Naive B cell (primary cell): ENCODE data around the gene SMOC1. TPM values are rescaled to one million over a fixed set of nuclear protein-coding genes. Genes with fewer than 3 reads are reported as not detected.

ENCODE experiments used
- ATAC-seq, 2 donors: fragments of 150-1000 bp; cut with Tn5 transposase; 2 replicates each; pipeline ENCODE4 v1.10.0; 2021; ENCODE audit warnings: low read depth in 2 of 2, mild to moderate bottlenecking in 2 of 2, moderate library complexity in 2 of 2
- DNase-seq: peaks from one replicate; pipeline ENCODE4 v3.0.0; 2022
- H3K27ac Mint-ChIP-seq, 6 donors: one replicate each; pipeline ENCODE4 v1.8.0; 2020 to 2022; ENCODE audit warnings: mild to moderate bottlenecking in 6 of 6, mixed read lengths in 6 of 6, moderate library complexity in 5 of 6, inconsistent platforms in 2 of 6
- H3K27me3 Mint-ChIP-seq, 3 donors: one replicate each; pipeline ENCODE4 v1.8.0; 2021 to 2022; ENCODE audit warnings: mixed read lengths in 3 of 3, mild to moderate bottlenecking in 1 of 3
- H3K36me3 Mint-ChIP-seq, 2 donors: one replicate each; pipeline ENCODE4 v1.8.0; 2020 to 2022; ENCODE audit warnings: mixed read lengths in 2 of 2, inconsistent platforms in 1 of 2, mild to moderate bottlenecking in 1 of 2
- H3K4me1 Mint-ChIP-seq, 3 donors: one replicate each; pipeline ENCODE4 v1.8.0; 2020 to 2022; ENCODE audit warnings: mixed read lengths in 3 of 3, inconsistent platforms in 1 of 3, mild to moderate bottlenecking in 1 of 3, moderate library complexity in 1 of 3
- H3K4me3 Mint-ChIP-seq, 8 donors: one replicate each; pipeline ENCODE4 v1.8.0; 2020 to 2022; ENCODE audit warnings: mild to moderate bottlenecking in 8 of 8, mixed read lengths in 8 of 8, moderate library complexity in 8 of 8, inconsistent platforms in 2 of 8
- H3K9me3 Mint-ChIP-seq, 7 donors: one replicate each; pipeline ENCODE4 v1.8.0; 2020 to 2022; ENCODE audit warnings: mixed read lengths in 7 of 7, mild to moderate bottlenecking in 5 of 7, inconsistent platforms in 2 of 7, moderate library complexity in 1 of 7
- polyA plus RNA-seq, 6 donors: library from polyadenylated mRNA; unstranded; fragments of 300-500 nt; fragmentation: Illumina TruSeq; gene quantifications; one replicate each; pipeline ENCODE4 v1.2.3, GENCODE V29; 2021; ENCODE audit warnings: low read depth in 6 of 6

SMOC1 gene
- polyA plus RNA-seq, 6 donors from 2014 or later = not detected

GRCh38 chr14:70006699-70007098, 127.5 kb downstream of the SMOC1 start:
- Mint-ChIP-seq H3K9me3 (no peaks in the 10 kb centered on the region), H3K27me3 (peaks cover 0 to 14% (median 3%) of the 10 kb centered on the region in 3 donors), H3K27ac (no peak overlapping the region), H3K36me3 (no peaks in the 10 kb centered on the region), H3K4me3 (no peak overlapping the region), H3K4me1 (peaks cover 0 to 3% (median 0%) of the 10 kb centered on the region in 3 donors)
- DNase-seq = no peak
- no peak for ATAC-seq

DNA sequence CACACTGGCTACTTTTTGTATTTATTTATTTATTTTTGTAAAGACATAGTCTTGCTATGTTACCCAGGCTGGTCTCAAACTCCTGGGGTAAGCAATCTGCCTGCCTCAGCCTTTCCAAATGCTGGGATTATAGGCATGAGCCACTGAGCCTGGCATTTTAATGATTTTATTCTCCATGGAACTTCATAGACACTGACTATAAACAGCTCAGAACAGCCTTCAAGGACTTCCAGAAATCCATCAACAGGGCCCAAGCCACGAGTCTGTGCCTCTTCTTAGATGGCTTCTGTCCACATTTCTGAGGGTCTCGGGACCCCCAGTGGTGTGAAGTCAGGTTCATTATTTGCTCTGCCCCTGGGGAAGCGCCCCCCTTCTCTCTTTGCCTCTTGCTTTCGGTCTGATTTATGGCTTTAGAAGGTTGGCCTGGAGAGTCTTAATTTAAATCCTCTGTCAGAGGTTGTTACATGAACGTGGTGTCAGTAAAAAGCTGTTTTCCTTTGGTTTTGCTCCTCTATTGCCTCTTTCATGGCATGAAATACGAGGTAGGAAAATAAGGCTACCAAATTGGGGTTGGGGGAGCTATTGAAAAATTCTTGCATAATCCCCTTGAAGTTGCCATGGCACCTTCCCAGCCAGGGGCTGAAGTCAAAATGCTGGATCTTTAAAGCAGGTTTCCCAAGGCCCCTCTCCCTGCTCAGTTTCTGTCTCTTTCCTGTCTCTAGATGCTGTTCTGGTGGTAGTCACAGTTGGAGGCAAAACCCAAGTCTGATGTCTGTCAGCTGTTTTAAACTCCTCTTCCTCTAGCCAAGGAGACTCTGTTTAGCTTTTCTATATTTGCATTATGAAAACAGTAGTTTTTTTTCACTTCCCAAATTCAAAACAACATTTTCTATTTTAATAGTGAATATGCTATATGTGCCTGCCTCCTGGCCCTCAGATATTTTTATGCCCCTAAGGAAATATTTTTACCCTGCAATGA, 129.4 kb downstream of the SMOC1 start:
- Mint-ChIP-seq H3K36me3 (no peaks in the 10 kb centered on the region), H3K27ac (peak overlapping the region in 2 of 6 donors; percentile 10 to 73), H3K27me3 (peaks cover 0 to 11% (median 8%) of the 10 kb centered on the region in 3 donors), H3K4me1 (peaks cover 0 to 3% (median 0%) of the 10 kb centered on the region in 3 donors), H3K9me3 (no peaks in the 10 kb centered on the region), H3K4me3 (no peak overlapping the region)
- DNase-seq (no peak), ATAC-seq (no peak)

GRCh38 chr14:70009961-70010360, 130.7 kb downstream of the SMOC1 start:
- Mint-ChIP-seq H3K4me1 (peaks cover 0 to 3% (median 0%) of the 10 kb centered on the region in 3 donors), H3K4me3 (no peak overlapping the region)

DNA sequence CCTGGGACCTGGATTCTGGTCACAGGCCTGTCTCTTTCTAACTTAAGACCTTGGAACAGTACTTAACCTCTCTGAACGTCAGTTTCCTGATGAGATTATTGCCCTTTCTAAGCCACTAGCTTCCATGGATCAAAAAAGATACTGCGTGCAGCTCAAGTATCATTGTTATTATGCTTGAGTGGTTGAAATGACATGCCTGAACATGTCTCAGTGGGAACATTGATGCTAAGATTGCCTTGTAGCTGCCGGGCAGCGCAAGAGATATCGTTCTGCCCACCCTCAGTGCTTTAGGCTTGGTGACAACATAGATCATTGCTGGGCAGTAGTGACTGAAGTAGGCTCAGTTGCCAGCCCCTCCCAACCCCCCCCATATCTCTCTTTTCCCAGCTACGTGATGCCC, 131.9 kb downstream of the SMOC1 start:
- DNase-seq = no peak
- H3K4me3 Mint-ChIP-seq = no peak overlapping the region
- no peak overlapping the region for H3K27ac Mint-ChIP-seq
- no peaks in the 10 kb centered on the region for H3K9me3 Mint-ChIP-seq
- H3K27me3 Mint-ChIP-seq = peaks cover 0 to 22% (median 4%) of the 10 kb centered on the region in 3 donors
- no peak for ATAC-seq
- peaks cover 0 to 3% (median 0%) of the 10 kb centered on the region in 3 donors for H3K4me1 Mint-ChIP-seq
- H3K36me3 Mint-ChIP-seq = peaks cover 0 to 7% of the 10 kb centered on the region in 2 donors

More at GRCh38 chr14:70009961-70010360, 130.7 kb downstream of the SMOC1 start:
- Mint-ChIP-seq H3K9me3 (no peaks in the 10 kb centered on the region), H3K27me3 (peaks cover 0 to 12% (median 4%) of the 10 kb centered on the region in 3 donors), H3K36me3 (peaks cover 0 to 1% of the 10 kb centered on the region in 2 donors), H3K27ac (peak overlapping the region in 1 of 6 donors; percentile 26)
- ATAC-seq = no peak
- no peak for DNase-seq

GRCh38 chr14:70011708-70012107, 132.5 kb downstream of the SMOC1 start:
- Mint-ChIP-seq H3K4me1 (peaks cover 0 to under 1% (median 0%) of the 10 kb centered on the region in 3 donors), H3K27me3 (peaks cover 0 to 22% (median 4%) of the 10 kb centered on the region in 3 donors), H3K27ac (no peak overlapping the region), H3K4me3 (no peak overlapping the region), H3K36me3 (peaks cover 0 to 7% of the 10 kb centered on the region in 2 donors), H3K9me3 (no peaks in the 10 kb centered on the region)
- no peak for DNase-seq
- ATAC-seq = no peak

DNA sequence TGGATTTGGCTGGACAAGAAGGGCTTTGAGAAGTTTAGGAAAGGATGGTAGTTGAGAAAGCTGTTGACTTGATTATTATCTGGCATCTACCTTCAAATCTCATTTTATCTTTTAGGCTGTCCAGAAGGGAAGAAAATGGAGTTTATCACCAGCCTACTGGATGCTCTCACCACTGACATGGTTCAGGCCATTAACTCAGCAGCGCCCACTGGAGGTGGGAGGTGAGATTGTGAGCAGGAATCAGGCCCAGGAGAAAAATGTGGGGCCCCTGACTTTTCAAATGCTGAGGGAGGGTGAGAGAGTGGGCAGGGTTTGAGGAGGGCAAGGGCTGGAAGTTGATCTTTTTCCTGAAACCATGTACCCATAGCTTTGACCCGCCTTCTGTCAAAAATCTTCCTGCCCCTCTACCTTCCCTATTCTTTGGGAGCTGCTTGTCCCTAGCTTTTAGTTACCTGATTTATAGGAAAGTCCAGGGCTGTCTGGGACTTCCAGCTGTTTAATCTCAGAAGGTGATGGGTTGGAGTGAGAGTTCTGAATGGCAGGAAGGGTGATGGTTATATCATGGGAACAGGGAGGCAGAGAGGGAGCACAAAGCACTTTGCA, 134.2 kb downstream of the SMOC1 start:
- H3K4me1 Mint-ChIP-seq = peaks cover 5 to 8% (median 8%) of the 10 kb centered on the region in 3 donors
- no peak overlapping the region for H3K27ac Mint-ChIP-seq
- H3K4me3 Mint-ChIP-seq = no peak overlapping the region
- ATAC-seq = no peak
- no peaks in the 10 kb centered on the region for H3K9me3 Mint-ChIP-seq
- no peak for DNase-seq
- peaks cover 0 to 7% of the 10 kb centered on the region in 2 donors for H3K36me3 Mint-ChIP-seq
- peaks cover 0 to 33% (median 8%) of the 10 kb centered on the region in 3 donors for H3K27me3 Mint-ChIP-seq

DNA sequence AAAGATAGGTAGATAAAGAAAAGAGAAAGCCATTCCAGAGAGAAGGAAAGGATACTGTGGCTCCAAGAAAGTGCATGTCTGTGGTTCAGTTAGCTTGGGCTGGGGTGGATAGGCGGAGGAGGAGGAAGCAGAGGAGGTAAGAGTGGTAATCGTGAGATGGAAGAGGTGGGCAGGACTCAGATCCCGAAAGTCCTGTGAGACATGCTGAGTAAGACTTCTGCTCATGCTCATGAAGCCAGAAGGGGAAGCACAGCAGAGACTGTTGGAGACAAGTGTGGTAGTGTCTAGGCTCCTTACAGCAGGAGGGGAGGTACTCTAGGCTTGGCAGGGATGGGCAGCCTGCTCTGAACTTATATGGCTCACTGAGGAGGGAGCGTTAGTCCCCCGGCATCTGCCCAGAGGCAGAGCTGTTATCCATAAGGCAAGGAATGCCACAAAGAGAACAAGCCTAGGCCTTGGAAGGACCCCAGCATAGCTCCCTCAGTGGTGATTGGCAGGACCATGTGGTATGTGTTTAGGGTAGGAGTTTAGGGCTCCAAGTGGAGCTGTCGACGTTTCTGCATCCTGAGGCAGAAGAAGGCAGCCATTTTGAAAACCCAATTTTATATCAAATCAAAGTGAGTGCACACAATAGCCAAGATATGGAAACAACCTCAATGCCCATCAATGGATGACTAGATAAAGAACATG, 135.3 kb downstream of the SMOC1 start:
- H3K27ac Mint-ChIP-seq = no peak overlapping the region
- peaks cover 0 to 33% (median 8%) of the 10 kb centered on the region in 3 donors for H3K27me3 Mint-ChIP-seq
- peaks cover 5 to 17% (median 9%) of the 10 kb centered on the region in 3 donors for H3K4me1 Mint-ChIP-seq
- DNase-seq (no peak), ATAC-seq (no peak)
- peak overlapping the region in 1 of 8 donors; percentile 10 for H3K4me3 Mint-ChIP-seq
- H3K9me3 Mint-ChIP-seq = no peaks in the 10 kb centered on the region
- peaks cover 0 to 7% of the 10 kb centered on the region in 2 donors for H3K36me3 Mint-ChIP-seq

- Mint-ChIP-seq H3K27ac (peak overlapping the region in 4 of 6 donors; percentile 2 to 71 (median 48)), H3K4me1 (peaks cover 5 to 17% (median 9%) of the 10 kb centered on the region in 3 donors), H3K36me3 (peaks cover 0 to 7% of the 10 kb centered on the region in 2 donors), H3K4me3 (peak overlapping the region in 5 of 8 donors; percentile 6 to 61 (median 45)), H3K9me3 (no peaks in the 10 kb centered on the region), H3K27me3 (peaks cover 0 to 33% (median 4%) of the 10 kb centered on the region in 3 donors)
- no peak for DNase-seq
- no peak for ATAC-seq
Measured at GRCh38 chr14:70018230-70018629, 139.0 kb downstream of the SMOC1 start.

GRCh38 chr14:70018713-70019211, 139.5 kb downstream of the SMOC1 start:
- Mint-ChIP-seq H3K9me3 (no peaks in the 10 kb centered on the region), H3K27me3 (peaks cover 0 to 33% (median 4%) of the 10 kb centered on the region in 3 donors), H3K36me3 (peaks cover 0 to 7% of the 10 kb centered on the region in 2 donors), H3K4me1 (peaks cover 5 to 17% (median 9%) of the 10 kb centered on the region in 3 donors), H3K27ac (peak overlapping the region in 1 of 6 donors; percentile 8), H3K4me3 (peak overlapping the region in 5 of 8 donors; percentile 8 to 61 (median 12))
- no peak for ATAC-seq
- no peak for DNase-seq

GRCh38 chr14:70019695-70020094, 140.5 kb downstream of the SMOC1 start:
- no peak overlapping the region for H3K4me3 Mint-ChIP-seq
- DNase-seq (no peak), ATAC-seq (no peak)
- H3K4me1 Mint-ChIP-seq = peaks cover 5 to 17% (median 9%) of the 10 kb centered on the region in 3 donors
- peak overlapping the region in 1 of 6 donors; percentile 12 for H3K27ac Mint-ChIP-seq
- H3K9me3 Mint-ChIP-seq = no peaks in the 10 kb centered on the region
- H3K27me3 Mint-ChIP-seq = peaks cover 4 to 28% (median 4%) of the 10 kb centered on the region in 3 donors
- H3K36me3 Mint-ChIP-seq = peaks cover 0 to 7% of the 10 kb centered on the region in 2 donors

GRCh38 chr14:70020352-70021170, 141.3 kb downstream of the SMOC1 start:
- no peak for ATAC-seq
- peaks cover 4 to 24% (median 9%) of the 10 kb centered on the region in 3 donors for H3K27me3 Mint-ChIP-seq
- no peak overlapping the region for H3K27ac Mint-ChIP-seq
- peaks cover 5 to 17% (median 9%) of the 10 kb centered on the region in 3 donors for H3K4me1 Mint-ChIP-seq
- no peaks in the 10 kb centered on the region for H3K9me3 Mint-ChIP-seq
- no peaks in the 10 kb centered on the region for H3K36me3 Mint-ChIP-seq
- no peak overlapping the region for H3K4me3 Mint-ChIP-seq
- no peak for DNase-seq

- no peak for ATAC-seq
- no peaks in the 10 kb centered on the region for H3K36me3 Mint-ChIP-seq
- no peak overlapping the region for H3K27ac Mint-ChIP-seq
- H3K9me3 Mint-ChIP-seq = no peaks in the 10 kb centered on the region
- H3K4me1 Mint-ChIP-seq = peaks cover 5 to 17% (median 9%) of the 10 kb centered on the region in 3 donors
- peaks cover 4 to 20% (median 9%) of the 10 kb centered on the region in 3 donors for H3K27me3 Mint-ChIP-seq
- no peak overlapping the region for H3K4me3 Mint-ChIP-seq
- no peak for DNase-seq
Measured at GRCh38 chr14:70021548-70022220, 142.5 kb downstream of the SMOC1 start.
